Measurements from ENCODE around the gene GK.
"Not testable (repeated sequence)": the region's sequence is repeated elsewhere in the genome, so short reads cannot be mapped to it uniquely, and the experiment has no call there.

GK gene

DNA sequence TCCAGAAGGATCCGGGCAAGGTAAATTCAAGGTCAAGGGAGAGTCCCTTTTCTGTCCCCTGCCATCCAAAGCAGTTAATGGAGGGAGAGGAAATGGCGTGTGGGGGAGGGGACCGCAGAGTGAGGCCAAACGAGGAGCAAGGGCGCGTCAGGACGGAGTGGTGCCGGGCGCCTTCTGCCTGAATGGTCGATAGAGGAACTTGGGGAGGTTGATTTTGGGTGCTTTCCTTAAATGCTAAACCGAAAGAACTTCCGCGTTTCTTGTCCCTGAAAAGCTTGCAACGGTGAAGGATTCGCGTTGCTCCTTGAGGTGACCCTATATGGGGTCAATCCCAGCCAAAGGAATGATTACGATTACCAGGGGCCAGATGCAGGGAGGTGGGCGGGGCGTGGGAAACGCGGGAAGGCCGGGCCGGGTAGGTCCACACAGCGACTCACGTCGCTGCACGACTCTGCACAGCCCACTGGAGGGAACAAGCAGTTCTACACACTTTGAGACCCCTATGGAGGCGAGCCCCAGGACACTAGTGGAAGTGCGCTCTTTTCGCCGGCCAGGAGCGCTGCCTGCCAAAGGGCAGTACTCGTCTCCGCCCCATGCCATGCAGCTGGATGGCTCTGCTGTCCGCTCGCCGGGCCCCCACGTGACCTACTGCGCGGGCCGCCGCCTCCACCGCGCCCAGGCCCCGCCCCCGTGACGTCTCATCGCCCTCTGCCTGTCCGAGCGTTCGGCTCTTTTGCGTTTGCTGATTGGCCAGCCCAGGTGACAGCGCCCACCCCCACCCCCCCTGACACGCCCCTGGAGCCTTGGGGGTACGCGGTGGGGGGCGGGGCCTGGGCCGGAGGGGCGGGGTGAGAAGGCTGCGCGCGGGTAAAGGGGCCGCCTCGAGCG is 452 bp upstream of the GK start:
- in situ Hi-C loops (cut with MboI; ENCODE audit: low sequenced_read_pairs, unreplicated experiment), result no loop called here
- peak; percentile 91 for DNase-seq (ENCODE audit: low spot score)
- TF ChIP-seq, protein P1, sequence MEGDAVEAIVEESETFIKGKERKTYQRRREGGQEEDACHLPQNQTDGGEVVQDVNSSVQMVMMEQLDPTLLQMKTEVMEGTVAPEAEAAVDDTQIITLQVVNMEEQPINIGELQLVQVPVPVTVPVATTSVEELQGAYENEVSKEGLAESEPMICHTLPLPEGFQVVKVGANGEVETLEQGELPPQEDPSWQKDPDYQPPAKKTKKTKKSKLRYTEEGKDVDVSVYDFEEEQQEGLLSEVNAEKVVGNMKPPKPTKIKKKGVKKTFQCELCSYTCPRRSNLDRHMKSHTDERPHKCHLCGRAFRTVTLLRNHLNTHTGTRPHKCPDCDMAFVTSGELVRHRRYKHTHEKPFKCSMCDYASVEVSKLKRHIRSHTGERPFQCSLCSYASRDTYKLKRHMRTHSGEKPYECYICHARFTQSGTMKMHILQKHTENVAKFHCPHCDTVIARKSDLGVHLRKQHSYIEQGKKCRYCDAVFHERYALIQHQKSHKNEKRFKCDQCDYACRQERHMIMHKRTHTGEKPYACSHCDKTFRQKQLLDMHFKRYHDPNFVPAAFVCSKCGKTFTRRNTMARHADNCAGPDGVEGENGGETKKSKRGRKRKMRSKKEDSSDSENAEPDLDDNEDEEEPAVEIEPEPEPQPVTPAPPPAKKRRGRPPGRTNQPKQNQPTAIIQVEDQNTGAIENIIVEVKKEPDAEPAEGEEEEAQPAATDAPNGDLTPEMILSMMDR (IDR thresholded peaks at IDR 0.05; ENCODE audit: borderline replicate concordance, control extremely low read depth, extremely low read depth, insufficient read depth, missing control alignments), result no peak

DNA sequence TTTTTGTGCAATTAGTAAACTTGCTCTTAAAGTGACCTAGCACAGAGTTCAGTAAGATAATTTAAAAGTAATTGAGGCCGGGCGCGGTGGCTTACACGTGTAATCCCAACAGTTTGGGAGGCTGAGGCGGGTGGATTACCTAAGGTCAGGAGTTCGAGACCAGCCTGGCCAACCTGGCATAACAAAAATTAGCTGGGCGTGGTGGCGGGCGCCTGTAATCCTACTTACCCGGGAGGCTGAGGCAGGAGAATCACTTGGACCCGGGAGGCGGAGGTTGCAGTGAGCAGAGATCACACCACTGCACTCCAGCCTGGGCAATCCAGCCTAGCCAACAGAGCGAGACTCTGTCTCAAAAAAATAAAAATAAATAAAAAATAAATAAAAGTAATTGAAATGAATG is 1.2 kb downstream of the GK start:
- DNase-seq (ENCODE audit: low spot score); in situ Hi-C loops (cut with MboI; ENCODE audit: low sequenced_read_pairs, unreplicated experiment): not testable (repeated sequence)

DNA sequence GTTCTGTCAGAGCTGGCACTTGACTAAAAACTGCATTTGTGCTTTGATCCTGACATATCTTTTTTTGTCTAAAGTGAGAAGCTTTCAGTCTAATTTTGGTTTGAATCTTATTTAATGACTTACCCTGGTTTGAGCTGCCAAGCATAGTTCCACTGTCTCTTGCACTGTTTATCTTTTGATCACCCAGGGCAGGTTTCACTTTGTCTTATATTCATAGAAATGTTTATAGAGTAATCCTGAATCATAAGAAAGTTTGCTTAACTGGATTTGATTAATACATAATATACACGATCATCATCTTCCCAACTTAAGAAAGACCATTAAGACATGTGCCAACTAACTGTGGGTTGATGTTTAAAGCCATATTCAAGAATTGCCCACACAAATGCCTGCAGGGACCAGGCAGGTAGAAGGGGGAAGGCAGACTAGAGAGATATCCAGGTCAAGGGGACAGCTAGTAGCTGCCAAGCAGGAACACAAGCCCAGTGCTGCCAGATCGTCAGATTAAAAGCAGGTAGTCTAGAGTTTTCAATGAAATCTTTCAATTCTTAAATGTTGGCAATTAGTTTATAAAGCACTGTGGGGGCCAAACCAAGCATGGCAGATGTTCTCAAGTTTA is 1.9 kb downstream of the GK start:
- in situ Hi-C loops (cut with MboI; ENCODE audit: low sequenced_read_pairs, unreplicated experiment), result no loop called here

DNA sequence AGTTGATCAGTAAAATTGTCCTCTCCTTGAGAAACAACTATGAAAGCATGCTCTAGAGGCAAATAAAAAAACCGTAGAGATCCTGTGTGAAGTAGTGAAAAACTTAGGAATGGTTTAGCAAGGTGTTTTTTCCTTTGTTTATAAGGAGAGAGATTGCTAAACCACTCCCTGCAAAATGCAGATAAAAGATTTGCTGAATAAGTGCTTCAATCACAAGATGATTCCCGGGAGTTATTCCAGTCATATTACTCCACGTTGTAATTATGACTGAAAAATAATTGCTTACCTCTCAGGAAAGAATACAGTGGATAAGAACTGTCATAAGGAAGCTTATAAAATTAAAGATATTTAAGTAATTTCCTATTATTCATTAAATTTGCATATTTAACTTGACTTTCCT is 2.8 kb downstream of the GK start:
- in situ Hi-C loops (cut with MboI; ENCODE audit: low sequenced_read_pairs, unreplicated experiment), result no loop called here

More for the DNA sequence above, 1.9 kb downstream of the GK start:
- TF ChIP-seq, protein P1 (IDR thresholded peaks at IDR 0.05; ENCODE audit: borderline replicate concordance, control extremely low read depth, extremely low read depth, insufficient read depth, missing control alignments), result no peak
- no peak for DNase-seq (ENCODE audit: low spot score)

DNA sequence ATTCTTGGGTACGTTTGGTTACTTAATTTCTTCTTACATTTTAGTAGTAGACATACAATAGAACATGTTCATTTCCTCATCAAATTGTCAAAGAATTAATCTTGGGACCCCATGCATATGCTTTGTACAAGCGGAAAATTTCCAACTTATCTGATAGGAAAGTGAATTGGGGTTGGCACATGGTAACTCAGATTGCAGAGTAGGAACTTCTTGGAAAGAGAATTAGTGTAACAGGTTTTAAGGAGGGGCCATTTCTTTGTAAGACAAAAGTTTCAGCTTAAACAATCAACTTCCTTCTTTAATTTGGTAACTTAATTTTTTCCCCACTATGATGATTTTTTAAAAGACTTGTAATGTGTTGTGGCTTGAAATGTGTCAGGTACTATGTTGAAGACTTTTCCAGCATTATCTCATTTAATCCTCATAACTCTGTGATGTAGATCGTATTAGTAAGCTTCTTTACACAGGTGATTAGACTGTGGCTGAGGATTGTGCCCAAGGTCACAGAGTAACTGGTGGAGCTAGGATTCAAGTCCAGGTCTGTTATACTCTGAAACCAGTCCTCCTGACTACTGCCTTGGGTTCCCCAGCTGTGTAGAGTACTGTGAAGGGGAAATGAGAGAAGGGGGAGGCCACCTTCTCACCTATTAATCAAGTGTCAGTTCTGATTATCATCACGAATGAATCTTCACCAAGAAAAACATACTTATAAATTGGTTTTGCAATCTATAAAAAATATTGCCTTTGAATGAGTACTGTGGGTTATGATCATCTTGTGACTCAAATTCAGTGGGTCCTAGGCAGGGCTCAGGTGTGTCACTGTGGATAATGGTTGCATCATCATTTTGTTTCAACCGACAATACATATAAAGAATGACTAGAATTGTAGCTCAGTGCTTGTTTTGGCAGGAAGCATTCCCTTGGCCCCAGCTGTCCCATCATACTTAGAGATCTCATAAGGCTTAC is 4.3 kb downstream of the GK start:
- no peak for DNase-seq (ENCODE audit: low spot score)
- TF ChIP-seq, protein P1 (IDR thresholded peaks at IDR 0.05; ENCODE audit: borderline replicate concordance, control extremely low read depth, extremely low read depth, insufficient read depth, missing control alignments), result no peak
- in situ Hi-C loops (cut with MboI; ENCODE audit: low sequenced_read_pairs, unreplicated experiment), result no loop called here

More for the DNA sequence above, 2.8 kb downstream of the GK start:
- TF ChIP-seq, protein P1 (IDR thresholded peaks at IDR 0.05; ENCODE audit: borderline replicate concordance, control extremely low read depth, extremely low read depth, insufficient read depth, missing control alignments), result no peak
- no peak for DNase-seq (ENCODE audit: low spot score)

DNA sequence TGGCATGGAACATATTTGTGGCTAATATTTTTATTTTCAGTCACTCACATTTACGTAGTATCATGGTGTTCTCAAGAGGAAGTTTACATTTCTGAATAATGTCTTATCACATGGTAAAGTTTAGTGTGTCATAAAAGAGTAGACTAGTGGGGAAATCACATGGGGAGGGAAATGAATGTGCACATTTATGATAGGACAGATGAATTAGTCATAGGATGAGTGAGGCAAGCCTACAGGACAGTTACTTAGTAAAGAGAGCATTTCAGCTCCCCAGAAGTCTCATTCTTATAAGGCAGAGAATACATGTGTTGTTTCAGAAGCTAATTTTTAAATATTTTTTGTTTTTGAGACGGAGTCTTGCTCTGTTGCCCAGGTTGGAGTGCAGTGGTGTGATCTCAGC is 6.2 kb downstream of the GK start:
- TF ChIP-seq, protein P1 (IDR thresholded peaks at IDR 0.05; ENCODE audit: borderline replicate concordance, control extremely low read depth, extremely low read depth, insufficient read depth, missing control alignments), result no peak
- DNase-seq (ENCODE audit: low spot score), result no peak
- in situ Hi-C loops (cut with MboI; ENCODE audit: low sequenced_read_pairs, unreplicated experiment), result no loop called here

Measured in GM13976 (cell line).